NCI-H82 treated with DMSO at 0.1 percent for 48 hours (cell line): ENCODE results near the gene ATG10.
A peak's percentile ranks its signal among the peaks of the same experiment; 100 is the strongest.
"Not testable (repeated sequence)": the region's sequence is repeated elsewhere in the genome, so short reads cannot be mapped to it uniquely, and the experiment has no call there.

ENCODE experiments used
- DNase-seq: peaks from one replicate; lab custom pipeline; 2025; ENCODE audit not compliant: unreplicated experiment; lab: John Stamatoyannopoulos, UW

ATG10 gene

GRCh38 chr5:82217917-82218316 lies 246.1 kb downstream of the ATG10 start:
- no peak for DNase-seq

- DNase-seq = no peak
These were observed 246.7 kb downstream of the ATG10 start for GRCh38 chr5:82218374-82219156.

- no peak for DNase-seq
These were observed 249.2 kb downstream of the ATG10 start for GRCh38 chr5:82221020-82221419.

- no peak for DNase-seq
These were observed 251.1 kb downstream of the ATG10 start for GRCh38 chr5:82222597-82223574.

- peak; percentile 30 for DNase-seq
These were observed 253.8 kb downstream of the ATG10 start for GRCh38 chr5:82225525-82226172.

- DNase-seq = no peak
These were observed 263.1 kb downstream of the ATG10 start for GRCh38 chr5:82234885-82235284.

- peak; percentile 1 for DNase-seq
These were observed 272.3 kb downstream of the ATG10 start for GRCh38 chr5:82244151-82244550.

- DNase-seq = no peak
These were observed 273.2 kb downstream of the ATG10 start for GRCh38 chr5:82244854-82245635.

- no peak for DNase-seq
These were observed 275.2 kb downstream of the ATG10 start for GRCh38 chr5:82246960-82247574.

GRCh38 chr5:82252744-82253143 lies 280.9 kb downstream of the ATG10 start:
- DNase-seq = no peak

- DNase-seq = no peak
These were observed 284.0 kb downstream of the ATG10 start for GRCh38 chr5:82255844-82256243.

- DNase-seq = no peak
These were observed 285.4 kb downstream of the ATG10 start for GRCh38 chr5:82257247-82257646.

- no peak for DNase-seq
These were observed 285.9 kb downstream of the ATG10 start for GRCh38 chr5:82257729-82258128.

- peak; percentile 11 for DNase-seq
These were observed 287.5 kb downstream of the ATG10 start for GRCh38 chr5:82259172-82259800.

- DNase-seq = no peak
These were observed 293.2 kb downstream of the ATG10 start for GRCh38 chr5:82265047-82265446.

GRCh38 chr5:82267297-82267933 lies 295.6 kb downstream of the ATG10 start:
- not testable (repeated sequence) for DNase-seq

GRCh38 chr5:82269363-82269762 lies 297.5 kb downstream of the ATG10 start:
- not testable (repeated sequence) for DNase-seq

- not testable (repeated sequence) for DNase-seq
These were observed 300.9 kb downstream of the ATG10 start for GRCh38 chr5:82272571-82273356.
